Measurements from ENCODE around the gene SPP1. TPM values are rescaled to one million over a fixed set of nuclear protein-coding genes. Genes with fewer than 3 reads are reported as not detected.

SPP1 gene
- polyA plus RNA-seq, 3 donors = 0.08 TPM; not detected in 2

GRCh38 chr4:87937523-87937922, 38.0 kb upstream of the SPP1 start:
- Histone ChIP-seq H3K4me1 (ENCODE audit: control insufficient read depth in 1 of 2, insufficient read depth in 2 of 2, low read length in 2 of 2) (peaks cover 6 to 10% of the 10 kb centered on the region in 2 donors), H3K4me3 (replicated peaks in 1 of 3; ENCODE audit: low read depth in 2 of 3, low read length in 3 of 3) (no peak overlapping the region), H3K36me3 (replicated peaks in 1 of 2; ENCODE audit: control insufficient read depth in 1 of 2, insufficient read depth in 2 of 2, low read length in 2 of 2) (no peaks in the 10 kb centered on the region), H3K4me2 (replicated peaks; ENCODE audit: extremely low read depth, low read length, poor library complexity, severe bottlenecking) (no peak overlapping the region), H3K9me3 (replicated peaks in 1 of 2; ENCODE audit: control insufficient read depth in 1 of 2, insufficient read depth in 1 of 2, low read length in 2 of 2) (no peaks in the 10 kb centered on the region), H3K9ac (ENCODE audit: insufficient read depth, low read length, poor library complexity, severe bottlenecking) (no peak overlapping the region), H4K20me1 (ENCODE audit: insufficient read depth, low read length) (no peaks in the 10 kb centered on the region), H3K27ac (ENCODE audit: low read depth in 1 of 2, low read length in 2 of 2) (no peak overlapping the region), H3K79me2 (ENCODE audit: insufficient read depth, low read length) (no peaks in the 10 kb centered on the region), H2AFZ (ENCODE audit: insufficient read depth, low read depth, low read length, poor library complexity, severe bottlenecking) (no peak overlapping the region), H3K27me3 (ENCODE audit: control insufficient read depth in 2 of 2, insufficient read depth in 2 of 2, low read length in 2 of 2) (no peaks in the 10 kb centered on the region)
- DNase-seq = no peak
- WGBS (ENCODE audit: insufficient coverage) = 100% methylated on average over 1 of the region's 1 CpG
- H3K9me3 Mint-ChIP-seq = peaks cover 0 to 3% (median 0%) of the 10 kb centered on the region in 7 donors
- H3K36me3 Mint-ChIP-seq = no peaks in the 10 kb centered on the region
- H3K27me3 Mint-ChIP-seq (ENCODE audit: low read depth in 3 of 3) = no peaks in the 10 kb centered on the region
- intact Hi-C loops (cut with micrococcal nuclease) = no loop called here
- H3K27ac Mint-ChIP-seq = no peak overlapping the region
- peaks cover 11% of the 10 kb centered on the region for H3K4me1 Mint-ChIP-seq
- no peak for TF ChIP-seq CTCF (IDR thresholded peaks at IDR 0.05)
- H3K4me3 Mint-ChIP-seq = no peak overlapping the region

GRCh38 chr4:87938746-87939145, 36.8 kb upstream of the SPP1 start:
- no peaks in the 10 kb centered on the region for H3K79me2 ChIP-seq (ENCODE audit: insufficient read depth, low read length)
- H3K27ac ChIP-seq (ENCODE audit: low read depth in 1 of 2, low read length in 2 of 2) = no peak overlapping the region
- Mint-ChIP-seq H3K4me3 (no peak overlapping the region), H3K4me1 (peaks cover 11% of the 10 kb centered on the region), H3K27ac (no peak overlapping the region), H3K9me3 (peaks cover 0 to 3% (median 0%) of the 10 kb centered on the region in 7 donors), H3K27me3 (ENCODE audit: low read depth in 3 of 3) (no peaks in the 10 kb centered on the region), H3K36me3 (no peaks in the 10 kb centered on the region)
- no peaks in the 10 kb centered on the region for H4K20me1 ChIP-seq (ENCODE audit: insufficient read depth, low read length)
- intact Hi-C loops (cut with micrococcal nuclease) = loop anchor here (1.0 kb wide), 1 partner anchor 12 kb away; no protein-coding TSS in a partner anchor
- no peak overlapping the region for H3K9ac ChIP-seq (ENCODE audit: insufficient read depth, low read length, poor library complexity, severe bottlenecking)
- DNase-seq = no peak
- peaks cover 6 to 10% of the 10 kb centered on the region in 2 donors for H3K4me1 ChIP-seq (ENCODE audit: control insufficient read depth in 1 of 2, insufficient read depth in 2 of 2, low read length in 2 of 2)
- H3K4me2 ChIP-seq (replicated peaks; ENCODE audit: extremely low read depth, low read length, poor library complexity, severe bottlenecking) = no peak overlapping the region
- no peak for TF ChIP-seq CTCF (IDR thresholded peaks at IDR 0.05)
- H3K36me3 ChIP-seq (replicated peaks in 1 of 2; ENCODE audit: control insufficient read depth in 1 of 2, insufficient read depth in 2 of 2, low read length in 2 of 2) = no peaks in the 10 kb centered on the region
- no peak overlapping the region for H2AFZ ChIP-seq (ENCODE audit: insufficient read depth, low read depth, low read length, poor library complexity, severe bottlenecking)
- no peaks in the 10 kb centered on the region for H3K9me3 ChIP-seq (replicated peaks in 1 of 2; ENCODE audit: control insufficient read depth in 1 of 2, insufficient read depth in 1 of 2, low read length in 2 of 2)
- H3K4me3 ChIP-seq (replicated peaks in 1 of 3; ENCODE audit: low read depth in 2 of 3, low read length in 3 of 3) = no peak overlapping the region
- no peaks in the 10 kb centered on the region for H3K27me3 ChIP-seq (ENCODE audit: control insufficient read depth in 2 of 2, insufficient read depth in 2 of 2, low read length in 2 of 2)

All from CD14-positive monocyte (primary cell).